CD4-positive, alpha-beta T cell treated with Interleukin-6 at 100 ng/mL for 8 hours (primary cell): ENCODE data around the gene RARB.

Source experiments
- DNase-seq: peaks from one replicate; pipeline ENCODE4 v3.0.0-alpha.2; 2020; ENCODE audit warnings: mixed read lengths, low spot score

RARB gene

DNA sequence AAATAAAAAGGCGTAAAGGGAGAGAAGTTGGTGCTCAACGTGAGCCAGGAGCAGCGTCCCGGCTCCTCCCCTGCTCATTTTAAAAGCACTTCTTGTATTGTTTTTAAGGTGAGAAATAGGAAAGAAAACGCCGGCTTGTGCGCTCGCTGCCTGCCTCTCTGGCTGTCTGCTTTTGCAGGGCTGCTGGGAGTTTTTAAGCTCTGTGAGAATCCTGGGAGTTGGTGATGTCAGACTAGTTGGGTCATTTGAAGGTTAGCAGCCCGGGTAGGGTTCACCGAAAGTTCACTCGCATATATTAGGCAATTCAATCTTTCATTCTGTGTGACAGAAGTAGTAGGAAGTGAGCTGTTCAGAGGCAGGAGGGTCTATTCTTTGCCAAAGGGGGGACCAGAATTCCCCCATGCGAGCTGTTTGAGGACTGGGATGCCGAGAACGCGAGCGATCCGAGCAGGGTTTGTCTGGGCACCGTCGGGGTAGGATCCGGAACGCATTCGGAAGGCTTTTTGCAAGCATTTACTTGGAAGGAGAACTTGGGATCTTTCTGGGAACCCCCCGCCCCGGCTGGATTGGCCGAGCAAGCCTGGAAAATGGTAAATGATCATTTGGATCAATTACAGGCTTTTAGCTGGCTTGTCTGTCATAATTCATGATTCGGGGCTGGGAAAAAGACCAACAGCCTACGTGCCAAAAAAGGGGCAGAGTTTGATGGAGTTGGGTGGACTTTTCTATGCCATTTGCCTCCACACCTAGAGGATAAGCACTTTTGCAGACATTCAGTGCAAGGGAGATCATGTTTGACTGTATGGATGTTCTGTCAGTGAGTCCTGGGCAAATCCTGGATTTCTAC is at the start of gene RARB:
TSS of gene RARB (plus strand) at position 322 of the 847 bp plus-strand sequence. CDS start at position 791, 469 bp downstream.
- DNase-seq = no peak

- DNase-seq = no peak
Observed at GRCh38 chr3:25378786-25379311, 49.2 kb upstream of the RARB start.

- DNase-seq = no peak
Observed at GRCh38 chr3:25380222-25380739, 47.8 kb upstream of the RARB start.

DNA sequence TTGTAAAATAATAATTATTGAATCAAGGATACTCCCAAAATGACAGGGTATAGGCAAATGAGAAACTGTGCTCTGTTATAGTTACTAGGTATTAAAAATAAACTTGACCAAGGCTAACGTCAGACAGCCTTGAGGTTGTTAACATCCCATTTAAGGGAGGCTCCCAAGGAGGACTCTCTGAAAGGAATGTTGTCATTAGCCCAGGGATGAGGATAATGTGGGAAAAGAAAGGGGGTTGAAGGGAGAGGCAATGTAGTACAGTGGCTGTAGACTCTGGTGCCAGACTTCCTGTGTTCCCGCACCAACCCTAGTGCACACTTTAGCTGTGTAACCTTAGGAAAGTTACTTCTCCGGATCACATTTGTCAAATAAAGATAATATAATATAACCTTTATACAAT is 47.0 kb upstream of the RARB start:
- no peak for DNase-seq

DNA sequence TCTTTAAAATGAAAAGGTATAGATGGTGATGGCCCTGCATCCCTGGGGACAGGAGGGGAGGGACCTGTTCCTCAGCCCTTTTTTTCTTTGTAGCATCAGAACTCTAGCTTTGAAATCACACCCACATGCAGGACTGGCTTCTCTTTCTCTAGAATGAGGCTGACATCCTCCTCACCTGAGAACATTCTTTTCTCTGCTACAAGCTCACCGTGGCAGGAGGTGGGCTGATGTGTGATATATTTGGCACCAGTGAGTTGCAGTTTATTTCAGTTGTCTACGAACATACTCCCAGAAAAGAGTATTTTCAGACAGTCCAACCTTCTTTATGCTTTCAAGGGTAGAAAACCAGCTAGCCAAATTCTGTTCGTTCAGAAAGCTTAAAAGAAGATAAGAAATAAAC is 43.6 kb upstream of the RARB start:
- no peak for DNase-seq

DNA sequence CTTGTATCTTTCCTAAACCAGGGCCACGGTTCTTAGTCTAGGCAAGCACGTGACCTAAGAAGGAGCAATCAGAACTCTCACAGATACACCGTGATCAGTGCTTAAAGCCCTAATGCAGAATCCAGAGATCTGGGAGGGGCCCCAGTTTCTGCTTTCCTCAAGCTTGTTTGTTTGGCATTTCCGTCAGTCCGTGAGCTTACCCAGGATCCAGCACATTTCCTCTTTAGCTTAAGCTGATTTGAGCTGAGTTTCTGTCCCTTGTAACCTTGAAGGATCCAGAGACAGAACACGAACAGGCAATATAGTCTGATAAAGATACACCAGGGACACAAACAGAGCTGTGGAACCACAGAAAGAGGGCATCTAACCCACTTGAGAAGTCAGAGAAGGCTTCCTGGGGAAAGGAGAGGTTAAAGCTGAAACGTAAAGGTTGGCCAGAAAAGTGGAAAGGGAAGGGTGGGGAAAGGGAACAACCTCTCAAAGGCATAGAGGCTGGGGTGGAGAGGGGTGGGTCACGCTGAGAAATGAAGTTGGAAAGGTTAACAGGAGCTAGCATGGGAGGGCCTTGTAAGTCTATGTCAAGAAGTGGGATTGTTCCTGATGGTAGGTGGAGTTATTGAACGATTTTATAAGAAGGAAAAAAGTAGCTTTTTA is 42.1 kb upstream of the RARB start:
- no peak for DNase-seq

DNA sequence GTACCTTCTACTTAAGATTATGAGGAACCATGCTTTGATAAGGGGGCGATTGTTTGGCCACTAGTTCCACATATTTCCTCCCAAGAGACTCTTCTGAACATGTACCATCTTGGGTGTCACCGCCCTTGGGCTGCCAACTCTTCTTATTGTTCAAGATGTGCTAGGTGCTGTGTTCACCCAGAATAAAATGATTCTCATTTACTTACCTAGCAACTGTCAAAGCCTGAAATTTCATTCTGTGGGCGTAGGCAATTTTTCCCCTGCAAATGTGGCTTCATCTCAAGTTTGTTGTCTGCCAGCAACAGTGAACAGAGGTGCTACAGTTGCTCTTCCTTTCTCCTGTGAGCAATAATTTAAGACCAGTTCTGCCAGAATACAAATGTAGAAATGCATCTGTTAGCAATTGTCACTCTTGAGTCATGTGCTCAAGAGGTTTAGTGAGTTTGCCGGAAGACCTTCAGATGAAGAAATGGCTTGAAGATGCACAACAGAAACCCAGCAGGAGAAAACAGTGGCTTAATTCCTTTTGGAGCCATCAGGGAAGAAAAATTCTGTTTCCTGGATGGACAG is 41.3 kb upstream of the RARB start:
- DNase-seq = no peak

GRCh38 chr3:25390605-25391004 is 37.5 kb upstream of the RARB start:
- no peak for DNase-seq

DNA sequence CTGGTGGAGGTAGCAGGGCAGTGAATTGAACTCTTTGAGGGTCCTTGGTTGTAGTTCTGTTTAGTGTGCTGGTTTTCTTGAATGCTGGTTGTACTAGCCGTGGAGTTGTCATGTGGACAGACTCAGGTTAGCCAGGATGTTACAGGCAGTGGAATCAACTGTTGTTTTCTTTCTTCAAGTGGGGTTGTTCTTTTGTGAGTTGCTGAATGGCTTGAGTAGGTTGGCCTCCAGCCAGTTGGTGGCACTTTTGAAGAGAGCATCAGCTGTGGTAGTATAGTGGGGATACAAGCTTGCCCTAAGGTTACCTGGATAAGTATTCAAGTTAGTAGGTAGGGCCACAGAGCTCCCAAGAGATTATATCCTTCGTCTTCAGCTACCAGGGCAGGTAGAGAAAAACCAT is 31.8 kb upstream of the RARB start:
- no peak for DNase-seq

DNA sequence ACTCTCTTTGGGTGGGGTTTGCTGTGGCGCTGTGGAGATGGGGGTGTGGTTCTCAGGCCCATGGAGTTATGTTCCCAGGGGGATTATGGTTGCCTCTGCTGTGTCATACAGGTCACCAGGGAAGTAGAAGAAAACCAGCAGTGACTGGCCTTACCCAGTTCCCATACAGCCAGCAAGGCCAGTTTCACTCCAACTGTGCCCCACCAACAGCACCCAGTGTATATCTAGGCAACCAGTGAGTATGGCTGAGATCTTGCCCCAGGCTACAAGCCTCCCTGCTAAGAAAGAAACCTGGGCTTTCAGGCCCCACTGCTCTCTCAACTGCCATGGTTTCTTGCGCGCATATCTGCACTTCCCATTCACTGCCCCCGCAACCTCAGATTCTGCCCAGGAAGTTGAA is 31.4 kb upstream of the RARB start:
- no peak for DNase-seq

DNA sequence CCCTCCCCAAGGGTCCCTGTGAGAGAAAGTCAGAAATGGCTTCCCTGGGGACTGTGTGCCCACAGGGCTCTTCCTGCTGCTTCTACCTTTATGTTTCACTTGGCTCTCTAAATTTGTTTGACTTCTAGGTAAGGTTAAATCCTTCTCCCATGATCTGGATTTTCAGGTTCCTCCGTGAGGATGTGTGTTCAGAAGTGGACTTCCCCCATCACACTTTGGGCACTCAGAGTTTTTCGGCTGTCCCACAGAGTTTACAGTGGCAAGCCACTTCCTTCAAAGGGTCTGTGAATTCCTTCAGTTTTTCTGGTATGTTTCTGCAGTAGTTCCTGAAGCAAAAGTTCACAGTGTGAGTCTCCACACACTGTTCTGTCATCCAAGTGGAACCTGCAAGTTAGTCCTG is 30.9 kb upstream of the RARB start:
- DNase-seq = no peak

- no peak for DNase-seq
Observed at GRCh38 chr3:25400587-25400986, 27.5 kb upstream of the RARB start.

GRCh38 chr3:25403968-25404367 is 24.1 kb upstream of the RARB start:
- DNase-seq = no peak

- no peak for DNase-seq
Observed at GRCh38 chr3:25404569-25404968, 23.5 kb upstream of the RARB start.

- DNase-seq = no peak
Observed at GRCh38 chr3:25405335-25405734, 22.7 kb upstream of the RARB start.

GRCh38 chr3:25410703-25411102 is 17.4 kb upstream of the RARB start:
- no peak for DNase-seq

DNA sequence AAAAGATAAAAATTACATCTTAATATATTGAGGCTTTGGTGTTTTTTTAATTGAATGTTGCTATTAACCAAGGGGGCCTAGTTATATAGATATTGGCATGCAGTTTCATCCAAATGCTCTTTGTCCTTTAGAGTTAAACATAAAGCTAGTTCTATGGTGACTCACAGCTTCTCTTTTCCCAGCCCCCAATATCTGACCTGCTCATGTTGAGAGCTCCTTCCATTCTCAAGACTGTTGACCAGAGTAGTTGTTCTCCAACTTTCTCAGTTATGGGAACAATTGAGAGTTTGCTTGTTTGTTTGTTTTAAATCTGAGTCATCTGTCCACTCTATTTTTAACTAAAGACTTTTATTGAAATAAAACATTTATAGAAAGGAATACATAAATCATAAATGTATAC is 15.8 kb upstream of the RARB start:
- DNase-seq = no peak

DNA sequence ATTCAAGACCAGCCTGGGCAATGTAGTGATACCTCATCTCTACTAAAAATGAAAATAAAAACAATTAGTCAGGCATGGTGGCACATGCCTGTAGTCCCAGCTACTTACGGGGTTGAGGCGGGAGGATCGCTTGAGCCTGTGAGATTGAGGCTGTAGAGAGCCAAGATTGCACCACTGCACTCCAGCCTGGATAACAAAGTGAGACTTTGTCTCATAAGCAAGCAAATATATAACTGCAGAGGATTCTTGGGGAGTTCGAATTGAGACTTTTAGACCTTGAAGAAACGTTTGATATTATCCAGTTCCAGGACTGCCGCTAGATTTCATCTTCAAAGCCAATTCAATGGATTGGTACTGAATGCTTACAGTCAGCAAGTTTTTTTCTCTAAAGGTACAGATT is 11.9 kb upstream of the RARB start:
- no peak for DNase-seq

GRCh38 chr3:25418596-25418995 is 9.5 kb upstream of the RARB start:
- no peak for DNase-seq

- no peak for DNase-seq
Observed at GRCh38 chr3:25419251-25419650, 8.8 kb upstream of the RARB start.

DNA sequence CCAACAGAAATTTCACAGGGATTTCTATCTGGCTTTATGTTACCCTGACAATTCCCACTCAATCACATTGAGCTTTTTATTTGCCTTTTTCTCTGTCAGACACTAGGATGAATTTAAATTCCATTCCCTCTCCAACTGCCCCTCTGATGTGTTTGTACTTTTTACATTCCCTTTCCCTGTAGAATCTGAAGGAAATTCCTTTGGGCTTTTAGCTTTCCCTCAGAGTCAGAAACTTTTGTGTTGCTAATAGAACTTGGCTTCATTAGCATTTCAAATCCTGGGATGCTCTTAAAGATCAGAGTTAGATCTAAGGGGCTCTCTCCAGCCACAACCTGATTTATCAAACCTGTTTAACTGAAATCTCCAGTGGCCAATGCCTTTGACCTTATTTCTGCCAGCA is 7.9 kb upstream of the RARB start:
- DNase-seq = no peak

GRCh38 chr3:25420885-25421284 is 7.2 kb upstream of the RARB start:
- DNase-seq = no peak

DNA sequence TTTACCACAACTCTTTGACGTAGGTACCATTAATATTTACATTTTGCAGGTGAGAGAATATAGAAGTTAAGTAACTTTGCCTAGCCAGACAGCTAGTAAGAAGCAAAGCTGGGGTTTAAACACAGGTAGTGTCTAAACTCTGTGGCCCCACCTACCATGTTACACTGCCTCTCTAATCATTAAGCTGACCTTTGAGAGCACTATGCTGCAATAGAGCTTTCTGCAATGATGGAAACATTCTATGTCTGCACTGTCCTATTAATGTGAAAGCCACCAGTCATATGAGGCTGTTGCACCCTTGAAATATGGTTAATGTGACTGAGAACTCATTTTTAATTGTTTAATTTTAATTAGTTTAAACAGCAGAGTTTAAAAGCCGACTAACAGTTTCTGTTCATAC is 6.3 kb upstream of the RARB start:
- DNase-seq = no peak
